ENCODE measurements around the gene GDPD4.

Gene GDPD4

DNA sequence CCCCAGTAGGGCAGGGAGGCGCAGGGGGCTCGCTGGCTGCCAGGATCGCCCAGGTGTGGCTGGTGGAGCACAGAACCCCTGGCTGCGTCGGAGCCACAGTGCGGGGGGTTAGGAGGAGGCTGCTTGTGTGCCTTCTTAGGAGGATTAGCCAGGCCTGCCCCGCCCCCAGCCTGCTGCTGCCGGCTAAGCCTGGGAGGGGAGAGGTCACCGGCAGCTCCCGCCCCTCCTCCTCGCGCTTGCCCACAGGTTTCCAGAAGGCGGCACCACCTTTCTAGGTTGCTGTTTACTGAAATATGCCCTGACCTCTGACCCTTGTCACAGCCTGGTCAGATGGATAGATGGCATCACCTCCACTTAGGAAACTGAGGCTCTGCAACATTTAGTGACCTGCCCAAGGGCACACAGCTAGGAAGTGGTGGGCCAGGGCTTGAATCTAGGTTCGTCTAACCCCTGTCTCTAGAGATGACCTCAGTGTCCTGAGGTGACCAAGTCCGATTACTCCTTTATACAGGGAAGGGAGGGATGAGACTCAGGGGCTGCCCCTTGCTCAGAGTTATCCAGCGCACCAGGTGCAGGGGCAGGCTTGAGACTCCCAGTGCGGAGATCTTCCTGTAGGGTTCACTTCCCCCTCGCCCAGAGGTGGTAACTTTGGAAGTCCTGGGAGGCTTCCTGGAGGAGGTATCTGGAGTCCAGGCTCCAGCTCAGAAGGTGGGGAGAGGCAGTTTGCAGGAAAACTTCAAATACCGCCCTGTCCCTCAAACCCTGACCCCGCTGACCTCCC, 129.4 kb downstream of the GDPD4 start:
- no peak for DNase-seq

DNA sequence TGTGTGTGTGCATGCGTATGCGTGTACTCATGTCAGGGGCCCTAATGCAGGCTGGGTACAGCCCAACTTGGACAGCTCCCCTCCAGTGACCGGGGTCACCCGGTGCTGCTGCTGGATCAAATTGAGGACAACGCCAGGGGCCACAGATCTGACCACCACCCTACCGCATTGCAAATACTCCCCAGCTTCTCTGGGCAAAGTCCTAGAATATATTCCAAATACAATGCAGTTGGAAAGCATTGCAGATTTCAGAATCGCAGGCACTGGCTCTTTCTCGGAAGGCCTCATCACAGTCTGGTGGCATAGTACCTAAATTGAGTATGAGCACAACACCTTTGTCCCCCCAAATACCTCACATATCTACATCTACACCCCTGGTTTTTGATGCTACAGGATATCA, 130.2 kb downstream of the GDPD4 start:
- DNase-seq, result no peak

DNA sequence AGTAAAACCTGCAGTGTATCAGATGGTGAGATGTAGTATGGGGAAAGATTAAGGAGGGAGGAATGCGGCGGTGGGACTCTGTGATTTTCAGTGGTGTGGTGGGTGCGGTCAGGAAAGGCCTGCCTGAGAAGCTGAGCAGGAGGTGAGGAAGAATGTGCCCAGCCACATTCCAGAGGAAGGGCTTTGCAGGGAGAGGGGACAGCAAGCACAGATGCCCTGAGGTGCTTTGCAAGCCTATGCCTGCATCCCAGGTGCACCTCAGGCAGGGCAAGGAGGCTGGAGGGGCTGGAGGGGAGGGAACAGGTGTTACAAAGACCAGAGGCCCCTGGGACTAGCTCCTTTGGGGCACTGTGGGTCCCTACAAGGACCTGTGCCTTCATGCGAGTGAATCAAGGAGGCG, 131.4 kb downstream of the GDPD4 start:
- no peak for DNase-seq

DNA sequence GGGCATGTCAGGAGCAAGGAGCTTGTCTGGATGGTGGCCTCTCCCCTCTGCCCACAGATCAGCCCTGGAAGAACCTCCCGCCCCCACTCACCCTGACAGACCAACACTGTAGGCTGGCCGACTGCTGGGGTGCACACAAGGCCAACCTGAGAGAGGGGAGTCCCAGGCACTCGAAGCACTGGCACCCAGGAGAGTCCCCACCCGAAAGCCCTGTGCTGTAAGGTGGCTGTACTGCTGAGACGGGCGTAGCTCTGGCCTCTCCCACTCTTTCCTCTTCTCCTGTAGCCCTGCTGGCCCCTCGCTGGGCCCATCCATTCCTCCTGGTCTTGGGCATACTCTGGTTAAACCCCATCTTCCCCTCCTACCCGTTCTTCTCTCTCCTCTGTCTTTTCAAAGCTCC, 133.7 kb downstream of the GDPD4 start:
- DNase-seq, result no peak

DNA sequence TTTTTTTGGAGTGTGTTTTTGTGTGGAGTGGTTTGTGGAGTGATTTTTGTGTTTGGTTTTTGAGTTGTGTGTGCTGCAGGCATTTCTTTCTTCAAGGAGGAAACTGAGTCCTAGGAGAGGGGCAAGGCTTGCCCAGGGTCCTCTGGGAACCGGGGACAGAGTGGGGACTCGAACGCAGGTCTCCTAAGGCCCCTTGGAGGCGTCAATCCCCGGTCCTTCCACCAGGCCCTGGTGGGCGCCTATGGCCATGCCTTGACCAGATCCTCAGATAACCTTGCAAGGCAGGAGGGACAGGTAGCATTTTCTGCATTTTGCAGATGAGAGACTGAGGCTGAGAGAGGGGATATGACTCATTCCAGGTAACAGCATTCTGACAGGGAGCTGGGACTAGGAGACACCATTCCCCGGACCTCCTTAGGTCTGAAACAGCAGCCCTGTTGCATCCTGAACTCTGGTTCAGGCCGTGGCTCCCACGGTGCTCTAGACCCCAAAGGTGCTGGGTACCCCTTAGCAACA, 134.3 kb downstream of the GDPD4 start:
- DNase-seq, result no peak

Data from DMS79 treated with DMSO at 0.1 percent for 48 hours (cell line).